Measurements from ENCODE around the gene WRNIP1. TPM values are rescaled to one million over a fixed set of nuclear protein-coding genes. Genes with fewer than 3 reads are reported as not detected.

The WRNIP1 gene
- polyA plus RNA-seq, 1 donor: 49.3 TPM

DNA sequence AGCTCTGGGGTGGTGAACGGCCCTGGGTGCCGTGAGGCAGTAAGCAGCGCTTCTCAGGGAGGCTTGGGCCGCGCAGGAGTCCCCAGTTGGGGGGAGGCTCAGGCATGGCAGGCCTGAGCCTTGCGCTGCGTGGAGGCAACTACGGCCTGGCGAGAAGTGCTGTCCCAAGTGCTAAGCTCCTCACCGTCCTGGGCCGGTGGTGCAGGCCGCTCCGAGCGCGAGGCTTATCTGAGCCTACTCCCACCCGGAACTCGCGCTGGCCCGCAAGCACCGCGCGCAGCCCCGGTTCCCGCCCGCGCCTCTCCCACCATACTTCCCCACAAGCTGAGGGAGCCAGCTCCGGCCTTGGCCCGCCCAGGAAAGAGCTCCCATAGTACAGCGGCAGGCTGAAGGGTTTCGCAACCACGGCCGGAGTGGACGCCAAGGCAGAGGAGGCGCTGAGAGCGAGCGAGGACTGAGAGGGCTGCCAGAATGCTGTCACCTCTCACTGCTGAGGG is 1.8 kb upstream of the WRNIP1 start:
- no peak for DNase-seq

DNA sequence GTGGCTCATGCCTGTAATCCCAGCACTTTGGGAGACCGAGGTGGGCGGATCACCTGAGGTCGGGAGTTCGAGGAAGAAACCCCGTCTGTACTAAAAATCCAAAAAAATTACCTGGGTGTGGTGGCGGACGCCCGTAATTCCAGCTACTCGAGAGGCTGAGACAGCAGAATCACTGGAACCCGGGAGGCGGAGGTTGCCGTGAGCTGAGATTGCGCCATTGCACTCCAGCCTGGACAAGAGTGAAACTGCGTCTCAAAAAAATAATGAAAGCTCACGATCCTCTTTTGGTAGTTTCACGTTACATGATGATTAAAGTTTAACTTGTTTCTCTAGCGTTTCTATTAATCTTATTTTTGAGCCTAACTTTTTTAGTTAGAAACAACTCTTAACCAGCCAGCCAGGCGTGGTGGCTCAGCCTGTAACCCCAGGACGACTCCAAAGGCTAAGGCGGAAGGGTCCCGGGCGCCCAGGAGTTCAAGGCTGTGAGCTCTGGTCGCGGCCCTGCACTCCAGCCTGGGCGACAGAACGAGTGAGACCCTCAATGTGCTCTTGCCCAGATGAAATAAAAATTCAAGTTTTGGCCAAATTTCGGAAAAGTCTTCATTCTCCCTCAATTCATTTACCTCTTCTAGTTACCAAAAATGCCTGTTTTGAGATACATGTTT is 1.2 kb upstream of the WRNIP1 start:
- no peak for DNase-seq

DNA sequence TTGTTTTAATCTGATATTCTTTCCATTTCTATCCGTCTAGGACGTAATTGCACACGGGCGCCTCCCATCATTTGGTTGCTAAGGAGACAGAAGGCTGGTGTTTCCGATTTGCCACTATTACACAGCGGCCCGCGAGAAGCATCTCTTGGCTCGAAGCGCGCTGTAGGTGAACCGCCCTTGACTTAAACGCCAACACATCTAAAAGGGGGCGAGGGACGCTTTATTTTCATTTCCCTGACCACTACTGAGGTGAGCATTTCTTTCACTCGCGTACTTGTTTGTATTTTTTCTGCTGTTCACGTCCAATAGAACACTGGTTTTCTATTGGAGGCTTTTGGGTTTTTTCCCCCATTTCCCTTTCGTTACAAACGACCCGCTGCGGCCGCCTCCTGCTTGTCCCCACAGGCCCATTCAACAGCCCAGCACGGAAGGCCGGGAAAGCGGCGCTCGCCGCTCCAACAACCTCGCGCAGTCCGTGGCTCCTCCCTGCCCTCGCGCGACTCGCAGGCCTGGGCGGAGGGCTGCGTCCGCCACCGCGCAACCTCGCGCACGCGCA is 505 bp upstream of the WRNIP1 start:
- peak; percentile 64 for DNase-seq

DNA sequence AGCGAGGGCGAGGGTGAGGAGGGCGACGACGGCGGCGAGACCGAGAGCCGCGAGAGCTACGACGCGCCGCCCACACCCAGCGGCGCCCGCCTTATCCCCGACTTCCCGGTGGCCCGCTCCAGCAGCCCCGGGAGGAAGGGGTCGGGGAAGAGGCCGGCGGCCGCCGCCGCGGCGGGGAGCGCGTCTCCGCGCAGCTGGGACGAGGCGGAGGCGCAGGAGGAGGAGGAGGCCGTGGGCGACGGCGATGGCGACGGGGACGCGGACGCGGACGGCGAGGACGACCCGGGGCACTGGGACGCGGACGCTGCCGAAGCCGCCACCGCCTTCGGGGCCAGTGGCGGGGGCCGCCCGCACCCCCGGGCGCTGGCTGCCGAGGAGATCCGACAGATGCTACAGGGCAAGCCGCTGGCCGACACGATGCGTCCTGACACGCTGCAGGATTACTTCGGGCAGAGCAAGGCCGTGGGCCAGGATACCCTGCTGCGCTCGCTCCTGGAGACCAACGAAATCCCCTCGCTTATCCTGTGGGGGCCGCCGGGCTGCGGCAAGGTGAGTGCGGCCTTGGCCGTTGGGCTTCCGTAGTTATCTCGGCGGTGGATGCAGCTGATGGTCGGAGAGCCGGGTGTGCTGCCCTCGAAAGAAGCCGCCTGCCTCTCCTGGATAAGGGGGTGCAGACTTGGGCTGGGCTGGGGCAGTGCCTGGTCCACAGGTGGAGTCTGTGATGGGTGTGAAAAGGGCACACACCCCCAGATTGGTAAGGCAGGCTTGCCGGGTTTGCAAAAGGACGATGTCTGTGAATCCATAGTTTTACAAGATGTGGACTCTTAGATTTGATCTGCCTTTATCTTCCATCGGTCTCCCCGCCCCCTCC is 938 bp downstream of the WRNIP1 start:
- DNase-seq: peak; percentile 63

DNA sequence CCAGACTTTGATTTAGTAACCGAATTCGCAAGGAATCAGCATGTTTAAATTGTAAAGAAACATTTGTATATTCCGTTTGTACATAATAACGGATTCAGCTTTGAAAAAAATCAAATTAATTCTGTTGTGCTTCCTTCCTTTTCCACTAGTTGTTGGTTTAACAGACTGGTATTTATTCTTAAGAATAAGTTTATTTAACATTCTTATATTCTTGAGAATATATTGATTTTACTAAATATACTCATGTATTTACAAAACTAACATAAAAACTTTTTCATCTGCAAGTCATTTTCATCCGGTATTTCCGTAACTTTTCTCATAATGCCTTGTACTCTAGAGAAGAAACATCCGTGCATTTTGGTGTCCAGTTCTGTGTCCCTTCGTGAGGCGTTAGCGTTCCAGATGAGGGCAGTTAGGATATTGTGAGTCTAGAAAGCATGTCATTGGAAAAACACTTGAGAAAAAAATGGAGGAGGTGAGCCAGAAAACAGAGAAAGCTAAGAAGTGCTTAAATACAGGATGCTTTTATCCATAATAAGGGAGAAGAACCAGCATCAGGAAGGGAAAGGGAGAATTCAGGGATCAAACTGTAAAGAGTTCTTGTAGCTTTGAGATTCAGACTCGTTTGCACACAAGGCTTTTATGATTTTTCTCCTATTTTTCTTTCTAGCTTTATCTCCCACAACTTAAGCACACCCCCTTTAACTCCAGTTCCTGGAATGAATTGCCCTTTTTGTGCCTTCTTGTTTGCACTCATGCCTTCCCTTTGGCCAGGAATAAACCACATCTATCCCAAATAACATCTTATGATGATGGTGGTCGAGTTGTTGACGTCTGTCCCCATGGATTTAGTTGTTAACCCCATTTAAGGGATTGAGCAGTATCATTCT is 1.8 kb downstream of the WRNIP1 start:
- DNase-seq: no peak

DNA sequence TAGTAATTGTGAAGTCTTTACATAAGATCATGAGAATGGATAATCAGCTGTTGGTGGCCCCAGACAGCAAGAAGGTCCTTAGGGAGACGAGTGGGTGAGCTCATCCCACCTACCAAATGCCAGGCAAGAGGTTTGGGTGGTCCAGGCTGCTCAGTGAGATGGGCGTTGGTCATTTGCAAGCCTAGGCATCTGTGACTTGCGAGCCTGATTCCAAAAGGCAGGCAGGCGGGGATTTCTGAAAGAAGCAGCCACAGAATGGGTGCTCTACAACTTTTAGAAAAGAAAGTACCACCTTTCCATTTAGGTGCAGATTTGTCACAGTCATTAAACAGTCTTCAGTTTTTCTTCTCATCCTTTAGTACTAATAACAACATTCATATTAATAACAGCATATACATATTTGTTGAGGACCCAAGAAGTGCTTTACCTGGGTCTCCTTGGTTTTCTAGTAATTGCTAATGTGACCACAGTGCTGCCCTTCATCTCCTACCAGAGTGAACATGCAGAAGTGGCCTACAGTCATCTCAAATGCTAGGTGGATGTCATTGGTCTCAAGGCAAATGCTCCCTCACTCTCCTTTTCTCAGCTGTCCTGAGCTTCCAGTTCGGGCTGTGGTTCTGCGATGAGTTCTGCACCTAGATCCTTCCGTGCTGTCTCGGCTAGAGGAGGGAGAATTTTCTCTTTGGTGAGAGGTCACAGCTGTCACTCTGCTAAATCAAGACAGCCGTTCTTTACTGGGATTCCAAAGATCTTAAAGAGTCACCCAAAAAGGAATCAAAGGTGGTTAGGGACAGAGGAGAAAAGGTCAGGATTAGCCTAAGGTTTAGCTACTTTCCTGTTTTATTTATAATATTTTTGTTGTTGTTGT is 2.7 kb downstream of the WRNIP1 start:
- no peak for DNase-seq

DNA sequence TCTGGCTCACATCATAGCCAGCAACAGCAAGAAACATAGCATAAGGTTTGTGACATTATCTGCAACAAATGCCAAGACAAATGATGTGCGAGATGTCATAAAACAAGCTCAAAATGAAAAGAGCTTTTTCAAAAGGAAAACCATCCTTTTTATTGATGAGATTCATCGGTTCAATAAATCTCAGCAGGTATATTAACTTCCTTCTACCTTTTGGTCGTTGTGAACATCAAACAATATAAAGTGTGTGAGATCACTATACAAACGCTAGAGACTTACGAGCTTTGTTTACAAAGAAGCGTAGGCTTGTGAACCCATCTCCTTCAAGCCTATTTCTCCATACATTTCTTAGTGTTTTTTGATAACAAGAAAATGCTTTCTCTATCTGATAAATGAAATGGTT is 3.5 kb downstream of the WRNIP1 start:
- DNase-seq: no peak

DNA sequence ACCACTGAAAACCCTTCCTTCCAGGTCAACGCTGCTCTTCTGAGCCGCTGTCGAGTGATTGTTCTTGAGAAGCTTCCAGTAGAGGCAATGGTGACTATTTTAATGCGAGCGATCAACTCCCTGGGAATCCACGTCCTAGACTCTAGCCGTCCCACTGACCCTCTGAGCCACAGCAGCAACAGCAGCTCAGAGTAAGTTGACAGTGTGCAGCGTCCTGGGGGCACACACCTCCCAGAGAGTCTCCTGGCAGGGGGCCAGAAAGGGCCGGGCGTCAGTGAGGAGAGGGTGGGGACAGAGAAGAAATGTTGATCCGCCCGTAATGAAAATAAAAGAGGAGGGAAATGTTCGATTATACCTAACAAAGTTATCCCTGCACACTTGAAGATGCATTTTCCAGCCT is 5.0 kb downstream of the WRNIP1 start:
- no peak for DNase-seq

DNA sequence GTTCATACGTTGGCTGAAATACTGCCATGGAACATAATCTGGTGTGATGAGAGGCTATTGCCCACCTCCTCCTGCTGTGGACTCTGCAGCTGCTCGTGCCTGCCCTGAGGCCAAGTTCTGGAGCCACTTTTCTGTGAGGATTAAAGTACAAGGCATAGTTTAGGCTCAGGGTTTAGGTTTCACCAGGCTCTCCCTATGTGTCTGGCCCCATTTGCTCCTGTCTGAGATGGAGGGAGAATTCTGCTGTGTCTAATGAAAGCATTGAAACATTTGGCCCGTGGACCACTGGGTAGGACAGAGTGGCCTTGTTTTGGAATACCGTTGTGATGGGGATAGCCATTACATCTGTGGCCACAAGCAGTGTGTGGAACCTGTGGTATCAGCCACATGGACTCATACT is 5.9 kb downstream of the WRNIP1 start:
- no peak for DNase-seq

DNA sequence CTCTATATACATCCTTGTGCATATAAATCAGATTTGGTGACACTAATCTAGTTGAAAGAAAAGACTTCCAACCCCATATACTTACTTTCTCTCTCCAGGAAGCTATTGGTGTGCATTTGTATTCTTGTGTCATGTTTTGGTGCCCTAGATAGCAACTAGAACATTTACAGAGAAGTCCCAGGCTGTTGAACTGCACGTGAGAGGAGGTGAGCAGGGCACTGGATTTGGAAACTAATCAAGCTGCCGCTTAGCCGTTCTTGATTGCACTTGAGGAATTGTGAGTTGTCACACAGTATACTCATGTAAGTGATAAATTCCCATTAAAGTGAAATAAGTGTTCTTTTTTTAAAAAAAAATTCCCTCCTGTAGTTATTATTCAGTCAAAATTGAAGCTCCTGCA is 7.6 kb downstream of the WRNIP1 start:
- no peak for DNase-seq

DNA sequence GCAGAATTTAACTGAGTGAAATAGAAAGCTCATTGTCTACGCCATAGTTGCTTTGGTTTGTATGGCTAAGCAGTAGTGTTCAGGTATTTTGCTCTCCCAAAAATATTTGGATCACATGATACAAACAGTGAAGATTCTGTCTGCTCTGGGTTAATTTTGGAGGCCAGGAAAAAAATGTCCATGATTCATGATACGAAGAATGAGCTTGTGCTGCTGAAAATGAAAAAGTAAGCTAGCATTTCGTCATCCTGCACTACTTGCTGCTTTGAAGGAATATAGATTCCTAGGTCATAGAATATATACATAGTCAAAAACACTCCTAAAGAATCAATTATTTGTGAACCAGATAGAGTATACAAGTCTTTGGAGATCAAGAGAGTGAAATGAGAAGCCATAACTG is 8.3 kb downstream of the WRNIP1 start:
- no peak for DNase-seq

DNA sequence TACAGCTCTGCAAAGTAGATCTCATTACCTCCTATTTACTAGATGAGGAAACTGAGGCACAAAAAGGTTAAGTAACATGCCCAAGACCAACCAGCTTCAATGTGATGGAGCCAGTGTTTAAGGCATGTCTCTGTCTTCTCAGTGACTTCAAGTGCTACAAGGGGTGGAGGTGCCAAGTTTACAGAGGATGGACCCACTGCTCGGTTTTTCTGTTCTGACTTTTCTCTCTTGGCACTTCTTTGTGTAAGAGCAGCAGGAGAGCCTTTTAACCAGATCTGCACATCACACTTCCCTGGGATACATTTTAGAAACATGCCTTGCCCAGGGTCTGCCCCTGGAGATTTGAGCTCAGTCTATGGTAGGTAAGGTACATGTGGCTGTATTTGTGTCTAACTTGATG is 9.8 kb downstream of the WRNIP1 start:
- DNase-seq: no peak

DNA sequence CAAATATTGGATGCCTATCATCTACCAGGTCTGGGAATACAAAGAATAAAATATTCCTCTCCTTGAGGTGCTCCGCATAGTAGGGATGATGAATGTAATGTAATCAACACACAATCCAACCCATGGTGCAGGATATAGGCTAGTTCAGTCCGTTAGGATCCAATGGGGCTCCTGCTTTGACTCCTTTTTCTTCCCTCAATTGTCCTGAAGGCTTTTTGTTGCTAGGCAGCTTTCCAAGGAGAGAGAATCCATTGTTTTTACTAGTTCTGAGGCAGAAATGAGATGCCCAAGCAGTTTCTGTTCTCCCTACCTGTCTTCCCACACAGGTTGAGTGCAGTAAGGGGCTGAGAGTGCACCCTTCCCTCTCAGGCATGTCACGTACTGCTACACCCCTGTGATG is 12.1 kb downstream of the WRNIP1 start:
- no peak for DNase-seq

DNA sequence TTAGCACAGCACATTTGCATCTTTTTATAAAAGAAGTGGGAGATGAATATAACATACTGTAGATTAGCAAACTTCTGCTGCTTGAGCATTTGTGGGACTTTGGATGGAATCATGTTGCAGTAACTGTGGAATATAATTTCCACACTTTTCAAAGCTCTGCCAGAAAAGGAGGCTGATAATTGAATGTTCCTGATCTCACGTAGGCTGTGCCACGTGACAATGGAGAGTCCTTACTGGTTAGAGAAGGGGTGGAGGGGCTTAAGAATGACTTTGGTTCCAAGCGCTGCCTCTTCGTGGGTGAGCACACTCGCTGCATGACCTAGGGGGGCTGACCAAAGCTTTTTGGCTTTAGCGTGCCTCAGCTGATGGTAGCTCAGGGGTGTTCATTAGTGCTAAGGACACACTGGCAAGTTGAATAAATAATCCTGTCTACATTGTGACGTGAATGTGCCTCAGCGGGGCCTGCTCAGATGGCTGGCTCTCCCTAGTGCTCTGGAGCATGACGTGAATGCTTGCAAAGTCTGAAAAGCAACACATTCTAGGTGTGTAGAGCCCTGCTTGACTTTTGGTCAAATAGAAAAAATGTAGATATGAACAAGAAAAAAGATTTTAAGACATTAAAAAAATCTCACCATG is 15.0 kb downstream of the WRNIP1 start:
- no peak for DNase-seq

DNA sequence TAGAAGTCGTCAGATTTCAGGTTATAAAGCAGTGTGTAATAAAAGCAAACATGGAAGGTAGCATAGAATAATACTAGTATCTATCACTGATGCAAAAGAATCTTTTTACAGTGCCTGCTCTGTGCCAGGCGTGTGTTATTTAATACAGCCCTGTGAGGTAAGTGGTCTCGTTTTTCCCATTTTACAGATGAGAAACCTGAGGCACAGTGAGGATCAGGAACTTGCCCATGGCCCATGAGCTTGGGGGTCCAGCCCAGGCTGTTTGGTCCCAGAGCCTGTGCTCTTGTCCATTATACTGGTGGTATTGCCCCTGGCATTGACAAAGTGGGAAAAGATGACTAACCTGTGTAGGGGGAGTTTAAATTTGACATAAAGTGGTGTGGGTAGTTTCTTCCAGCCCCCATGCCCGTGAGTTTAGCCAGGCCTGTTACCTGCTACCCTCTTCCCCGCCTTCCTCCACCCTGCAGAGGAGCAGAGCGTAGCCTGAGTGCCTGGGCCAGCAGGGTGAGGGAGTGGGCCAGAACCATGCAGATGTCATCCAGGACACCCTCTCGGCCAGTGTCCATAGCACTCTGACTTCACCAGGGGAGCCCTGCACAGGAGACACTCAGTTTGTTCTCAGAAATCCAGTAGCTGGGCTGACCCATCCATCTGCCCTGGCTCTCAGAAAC is 16.6 kb downstream of the WRNIP1 start:
- DNase-seq: no peak

DNA sequence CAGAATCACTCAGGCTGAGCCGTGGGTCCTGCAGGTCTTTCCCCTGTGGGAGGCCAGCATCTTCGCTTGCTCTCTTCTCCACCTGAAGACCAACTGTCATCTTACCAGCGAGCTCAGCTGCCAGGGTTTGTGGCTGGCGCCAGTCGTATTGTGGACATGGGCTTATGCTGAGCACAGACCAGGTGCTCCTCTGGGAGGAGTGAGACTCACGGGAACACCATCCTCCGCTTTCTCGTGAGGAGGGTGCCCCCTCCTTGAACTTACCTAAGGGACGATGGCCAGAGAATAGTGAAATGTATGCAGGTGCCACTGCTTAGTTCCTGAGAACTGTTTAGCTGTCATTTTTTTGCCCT is 17.1 kb downstream of the WRNIP1 start:
- DNase-seq: no peak

DNA sequence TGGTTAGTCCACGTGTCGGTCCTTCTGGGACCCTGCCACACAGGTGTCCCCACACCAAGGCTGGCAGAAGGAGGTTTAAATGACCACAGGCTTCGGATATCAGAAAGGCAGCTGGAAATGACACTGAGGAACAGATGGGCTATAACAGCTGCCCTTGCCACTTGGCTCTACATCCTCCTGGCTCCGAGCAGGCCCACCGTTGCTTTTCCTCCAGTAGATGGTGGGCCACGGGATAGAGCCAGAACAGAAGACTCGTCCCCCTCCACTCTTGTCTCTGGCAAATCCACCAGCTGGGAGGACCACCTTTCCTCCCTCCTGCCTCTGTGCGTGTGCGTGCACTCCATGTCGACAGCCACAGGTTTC is 17.6 kb downstream of the WRNIP1 start:
- DNase-seq: peak; percentile 35

DNA sequence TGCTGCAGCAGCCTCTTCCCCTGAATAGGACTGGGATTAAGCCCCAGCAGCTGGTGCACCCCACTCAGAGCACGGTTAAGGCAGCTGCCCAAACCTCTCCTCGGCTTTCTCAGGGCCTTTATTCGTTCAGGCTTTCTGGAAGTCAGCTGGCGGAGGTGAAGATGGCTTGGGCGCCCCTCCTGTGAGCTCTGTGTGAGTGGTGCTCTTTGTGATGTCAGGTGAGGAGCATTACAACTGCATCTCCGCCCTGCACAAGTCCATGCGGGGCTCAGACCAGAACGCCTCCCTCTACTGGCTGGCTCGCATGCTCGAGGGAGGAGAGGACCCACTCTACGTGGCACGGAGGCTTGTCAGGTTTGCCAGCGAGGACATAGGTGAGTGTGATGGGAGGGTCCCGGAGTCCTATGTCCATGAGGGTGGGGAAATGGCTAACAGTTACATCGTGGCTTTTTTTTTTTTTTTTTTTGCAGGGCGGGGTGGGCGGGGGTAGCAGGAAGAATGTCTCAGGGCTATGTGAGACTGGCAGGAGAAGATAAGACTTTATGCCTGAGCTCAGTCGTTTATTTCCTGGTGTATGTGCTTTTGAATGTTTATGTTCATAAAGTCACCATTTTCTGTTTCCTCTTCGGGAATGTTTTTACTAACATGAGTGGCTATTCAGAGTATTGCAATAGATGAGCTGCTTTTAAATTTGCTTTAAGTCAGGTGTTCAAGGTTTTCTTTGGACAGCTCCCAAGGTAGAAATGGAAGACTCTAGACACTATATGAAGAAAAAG is 18.2 kb downstream of the WRNIP1 start:
- DNase-seq: no peak

DNA sequence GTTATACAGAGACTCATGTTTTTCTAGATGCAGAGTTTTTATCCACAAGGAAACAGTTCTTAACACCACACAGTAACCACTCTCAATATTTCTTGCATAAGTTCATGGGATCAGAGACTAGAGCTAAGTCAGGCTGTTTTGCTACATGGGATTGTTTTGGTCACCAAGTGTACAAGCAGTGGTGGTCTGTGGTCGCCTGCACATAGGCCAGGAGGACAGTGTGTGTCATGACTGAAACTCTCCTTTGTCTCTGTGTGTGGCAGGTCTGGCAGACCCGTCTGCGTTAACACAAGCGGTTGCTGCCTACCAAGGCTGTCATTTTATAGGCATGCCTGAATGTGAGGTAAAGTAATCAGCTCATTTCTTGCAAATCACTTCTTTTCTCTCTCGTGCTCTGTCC is 18.9 kb downstream of the WRNIP1 start:
- no peak for DNase-seq

DNA sequence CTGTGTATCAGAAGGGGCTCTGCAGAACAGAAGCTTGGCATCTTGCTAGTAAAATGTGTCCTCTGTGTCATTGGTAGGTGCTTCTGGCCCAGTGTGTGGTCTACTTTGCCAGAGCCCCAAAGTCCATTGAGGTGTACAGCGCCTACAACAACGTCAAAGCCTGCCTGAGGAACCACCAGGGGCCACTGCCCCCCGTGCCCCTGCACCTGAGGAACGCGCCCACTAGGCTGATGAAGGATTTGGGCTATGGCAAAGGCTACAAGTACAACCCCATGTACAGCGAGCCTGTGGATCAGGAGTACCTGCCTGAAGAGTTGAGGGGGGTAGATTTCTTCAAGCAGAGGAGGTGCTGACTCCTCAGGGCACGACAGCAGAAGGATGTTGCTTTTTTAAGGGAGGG is 19.7 kb downstream of the WRNIP1 start:
- DNase-seq: no peak
